GM19467 (cell line): ENCODE measurements around the gene TCEAL5.
A peak's percentile ranks its signal among the peaks of the same experiment; 100 is the strongest.
"Not testable (repeated sequence)": the region's sequence is repeated elsewhere in the genome, so short reads cannot be mapped to it uniquely, and the experiment has no call there.

Source experiments
- ATAC-seq: cut with Tn5 transposase; IDR thresholded peaks from one replicate; pipeline ENCODE4 v1.9.1; 2021; ENCODE audit warnings: mild to moderate bottlenecking, moderate library complexity; ENCODE audit not compliant: unreplicated experiment

TCEAL5 gene

GRCh38 chrX:103276581-103277002 lies at the start of gene TCEAL5:
Gene TCEAL5, minus strand, starts transcription at chrX:103276750. Its CDS starts 2,187 bp downstream, at chrX:103274563.
- no peak for ATAC-seq

- no peak for ATAC-seq
These were observed 34.8 kb upstream of the TCEAL5 start for GRCh38 chrX:103311399-103311780.

- peak; percentile 96 for ATAC-seq
These were observed 34.2 kb upstream of the TCEAL5 start, which contains the start of gene BEX2 for GRCh38 chrX:103310555-103311398. Gene BEX2, minus strand, starts transcription at chrX:103310990. Its CDS starts 1,014 bp downstream, at chrX:103309976.

GRCh38 chrX:103309860-103310554 lies 33.5 kb upstream of the TCEAL5 start:
- ATAC-seq, result no peak

- not testable (repeated sequence) for ATAC-seq
These were observed 29.1 kb upstream of the TCEAL5 start for GRCh38 chrX:103305666-103306065.

GRCh38 chrX:103304705-103305104 lies 28.2 kb upstream of the TCEAL5 start:
- ATAC-seq, result no peak

- ATAC-seq, result no peak
These were observed 16.6 kb upstream of the TCEAL5 start for GRCh38 chrX:103293118-103293517.

- ATAC-seq, result no peak
These were observed 3.1 kb upstream of the TCEAL5 start for GRCh38 chrX:103279624-103280023.

- ATAC-seq, result no peak
These were observed 493 bp downstream of the TCEAL5 start for GRCh38 chrX:103275947-103276567.

GRCh38 chrX:103274284-103274683 lies 2.3 kb downstream of the TCEAL5 start:
- no peak for ATAC-seq

GRCh38 chrX:103258275-103258674 lies 18.3 kb downstream of the TCEAL5 start:
- no peak for ATAC-seq

GRCh38 chrX:103256651-103257050 lies 19.9 kb downstream of the TCEAL5 start:
- ATAC-seq, result no peak

- ATAC-seq, result peak; percentile 91
These were observed 21.5 kb downstream of the TCEAL5 start, which contains the start of gene TCEAL8 for GRCh38 chrX:103254921-103255493. Gene TCEAL8, minus strand, starts transcription at chrX:103255155. Its CDS starts 1,176 bp downstream, at chrX:103253979.

- peak; percentile 56 for ATAC-seq
These were observed 22.3 kb downstream of the TCEAL5 start for GRCh38 chrX:103254171-103254824.

- no peak for ATAC-seq
These were observed 22.9 kb downstream of the TCEAL5 start for GRCh38 chrX:103253608-103254007.

- no peak for ATAC-seq
These were observed 25.6 kb downstream of the TCEAL5 start for GRCh38 chrX:103250977-103251376.

GRCh38 chrX:103249805-103250204 lies 26.7 kb downstream of the TCEAL5 start:
- no peak for ATAC-seq

- ATAC-seq, result no peak
These were observed 28.0 kb downstream of the TCEAL5 start for GRCh38 chrX:103248553-103248952.

- ATAC-seq, result no peak
These were observed 36.4 kb downstream of the TCEAL5 start for GRCh38 chrX:103240155-103240554.

GRCh38 chrX:103236296-103236695 lies 40.3 kb downstream of the TCEAL5 start:
- ATAC-seq, result no peak
